ENCODE data around the gene NEMP2. TPM values are rescaled to one million over a fixed set of nuclear protein-coding genes. Genes with fewer than 3 reads are reported as not detected.
A peak's percentile ranks its signal among the peaks of the same experiment; 100 is the strongest.

Gene NEMP2
- polyA plus RNA-seq, 2 of the 4 experiments (the other 2 are of a cell fraction): 7.1 to 22.0 TPM

DNA sequence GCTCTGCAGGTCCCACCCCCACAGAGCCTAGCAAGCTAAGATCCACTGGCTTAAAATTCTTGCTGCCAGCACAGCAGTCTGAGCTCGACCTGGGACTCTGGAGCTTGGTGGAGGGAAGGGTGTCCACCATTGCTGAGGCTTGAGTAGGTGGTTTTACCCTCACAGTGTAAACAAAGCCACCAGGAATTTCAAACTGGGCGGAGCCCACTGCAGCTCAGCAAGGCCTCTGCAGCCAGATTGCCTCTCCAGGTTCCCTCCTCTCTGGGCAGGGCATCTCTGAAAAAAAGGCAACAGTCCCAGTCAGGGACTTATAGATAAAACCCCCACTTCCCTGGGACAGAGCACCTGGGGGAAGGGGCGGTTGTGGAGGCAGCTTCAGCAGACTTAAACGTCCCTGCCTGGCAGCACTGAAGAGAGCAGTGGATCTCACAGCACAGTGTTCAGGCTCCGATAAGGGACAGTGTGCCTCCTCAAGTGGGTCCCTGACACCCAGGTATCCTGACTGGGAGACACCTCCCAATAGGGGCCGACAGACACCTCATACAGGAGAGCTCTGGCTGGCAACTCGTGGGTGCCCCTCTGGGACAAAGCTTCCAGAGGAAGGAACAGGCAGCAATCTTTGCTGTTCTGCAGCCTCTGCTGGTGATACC lies 20.0 kb upstream of the NEMP2 start:
- DNase-seq (ENCODE audit: low read depth in 1 of 2, low spot score in 1 of 2) (no peak), FAIRE-seq (no peak), ATAC-seq (no peak)
- H3K4me1 ChIP-seq: no peaks in the 10 kb centered on the region
- no peak overlapping the region for H3K27ac ChIP-seq
- ChIA-PET POLR2A (no interaction called here), CTCF (interaction anchor here (1.0 to 1.8 kb wide), 3 partner anchors 10 to 90 kb away, joined by 3 read pairs; no protein-coding TSS in a partner anchor)
- H3K4me3 ChIP-seq: no peak overlapping the region
- H3K9me3 ChIP-seq: 0 out of 3 replicates have a peak, but pooled peaks cover 5% of the 10 kb centered on the region
- no peak for TF ChIP-seq MAFK (IDR thresholded peaks at IDR 0.05; ENCODE audit: partially characterized antibody)
- no peak for TF ChIP-seq FOSB (CRISPR knock-in tag; IDR thresholded peaks at IDR 0.05)
- no peak for TF ChIP-seq FOXS1 (CRISPR knock-in tag; IDR thresholded peaks at IDR 0.05)
- H3K4me2 ChIP-seq: no peak overlapping the region
- 50% methylated on average over 5 of the region's 7 CpGs for WGBS (ENCODE audit: missing lambda C conversion rate)

DNA sequence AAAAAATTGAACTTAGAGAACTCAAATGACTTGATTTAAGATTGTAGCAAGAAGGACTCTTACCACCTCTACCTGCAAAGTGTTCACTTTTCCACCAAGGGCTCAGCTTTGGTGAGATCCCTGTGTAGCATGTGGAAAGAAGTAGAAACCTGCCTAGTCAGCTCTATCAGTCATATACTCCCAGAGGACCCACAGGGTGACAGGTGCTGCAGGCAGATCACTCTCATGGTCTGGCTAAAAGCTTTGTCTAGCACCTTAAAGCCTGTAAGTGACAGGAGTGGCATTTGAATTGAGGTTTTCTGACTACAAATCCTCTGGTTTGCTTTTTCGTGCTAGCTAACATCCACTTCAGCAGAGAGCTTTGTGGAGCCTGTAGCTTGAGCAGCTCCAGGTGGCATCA lies 18.7 kb upstream of the NEMP2 start:
- H3K4me1 ChIP-seq: no peaks in the 10 kb centered on the region
- 0 out of 3 replicates have a peak, but pooled peaks cover 5% of the 10 kb centered on the region for H3K9me3 ChIP-seq
- CTCF ChIA-PET: interaction anchor here (0.9 to 1.8 kb wide), 3 partner anchors 9 to 54 kb away, joined by 3 to 4 read pairs (median 3); no protein-coding TSS in a partner anchor
- H3K4me3 ChIP-seq: no peak overlapping the region
- TF ChIP-seq MAFK (IDR thresholded peaks at IDR 0.05; ENCODE audit: partially characterized antibody): peak; percentile 23
- no peak for TF ChIP-seq EHF (CRISPR knock-in tag; IDR thresholded peaks at IDR 0.05)
- no peak for DNase-seq (ENCODE audit: low read depth in 1 of 2, low spot score in 1 of 2)
- no peak overlapping the region for H3K4me2 ChIP-seq
- no peak for ATAC-seq
- no peak for FAIRE-seq
- no peak overlapping the region for H3K27ac ChIP-seq
- POLR2A ChIA-PET: no interaction called here
- WGBS (ENCODE audit: missing lambda C conversion rate): 88% methylated on average over 1 of the region's 1 CpG

DNA sequence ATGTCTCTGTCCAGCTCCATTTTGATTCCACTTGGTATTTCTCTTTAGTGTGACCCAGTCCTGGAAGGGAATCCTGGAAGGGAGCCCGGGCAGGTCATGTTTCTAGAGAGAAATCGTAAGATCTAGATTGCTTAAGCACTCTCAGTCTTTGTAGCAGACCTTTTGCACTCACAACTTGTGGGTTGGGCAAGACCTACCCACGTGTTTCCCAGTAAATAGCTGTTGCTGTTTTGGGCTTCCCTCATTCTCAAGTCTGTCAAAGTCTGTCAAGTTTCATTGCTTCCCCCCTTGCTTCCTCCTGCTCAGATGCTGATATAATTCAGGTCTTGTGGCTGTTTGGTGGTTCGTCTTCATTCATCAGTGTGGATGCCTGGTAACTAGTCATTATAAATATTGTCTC lies 17.4 kb upstream of the NEMP2 start:
- H3K4me1 ChIP-seq: peaks cover under 1% of the 10 kb centered on the region; the same call in 1 of the 3 replicates
- FAIRE-seq (no peak), ATAC-seq (no peak), DNase-seq (ENCODE audit: low read depth in 1 of 2, low spot score in 1 of 2) (no peak)
- WGBS (ENCODE audit: missing lambda C conversion rate): 66% methylated on average over 4 of the region's 4 CpGs
- H3K4me2 ChIP-seq: no peak overlapping the region
- TF ChIP-seq CBX8 (IDR thresholded peaks at IDR 0.05) (no peak), MAFK (IDR thresholded peaks at IDR 0.05; ENCODE audit: partially characterized antibody) (no peak), ZFP36 (IDR thresholded peaks at IDR 0.05; ENCODE audit: borderline replicate concordance, partially characterized antibody) (no peak), FOXS1 (CRISPR knock-in tag; IDR thresholded peaks at IDR 0.05) (no peak), ESRRA (IDR thresholded peaks at IDR 0.05; ENCODE audit: borderline replicate concordance, low read length) (no peak), MYC (IDR thresholded peaks at IDR 0.05; ENCODE audit: borderline replicate concordance, low read length) (no peak), RARB (CRISPR knock-in tag; IDR thresholded peaks at IDR 0.05) (no peak), HOXA7 (CRISPR knock-in tag; IDR thresholded peaks at IDR 0.05) (no peak), SREBF2 (IDR thresholded peaks at IDR 0.05) (no peak), HOXB13 (CRISPR knock-in tag; IDR thresholded peaks at IDR 0.05; ENCODE audit: low read depth) (no peak), FOSB (CRISPR knock-in tag; IDR thresholded peaks at IDR 0.05) (no peak), SMC3 (IDR thresholded peaks at IDR 0.05) (no peak)
- no peak overlapping the region for H3K27ac ChIP-seq
- H3K4me3 ChIP-seq: no peak overlapping the region
- ChIA-PET POLR2A (no interaction called here), CTCF (no interaction called here)
- H3K9me3 ChIP-seq: 0 out of 3 replicates have a peak, but pooled peaks cover 5% of the 10 kb centered on the region

DNA sequence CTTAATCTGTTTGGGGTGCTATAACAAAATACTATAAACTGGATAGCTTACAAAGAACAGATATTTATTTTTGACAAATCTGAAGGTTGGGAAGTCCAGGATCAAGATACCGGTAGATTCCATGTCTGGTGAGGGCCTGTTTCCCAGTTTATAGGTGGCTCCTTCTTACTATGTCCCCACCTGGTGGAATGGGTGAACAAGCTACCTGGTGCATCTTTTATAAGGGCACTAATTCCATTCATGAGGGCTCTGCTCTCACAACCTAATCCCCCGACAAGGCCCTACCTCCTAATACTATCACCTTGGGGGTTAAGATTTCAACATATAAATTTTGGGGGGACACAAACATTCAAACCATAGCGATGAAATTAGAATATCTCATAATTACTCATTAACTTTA lies 15.6 kb upstream of the NEMP2 start:
- no peak for ATAC-seq
- 96% methylated on average over 3 of the region's 3 CpGs for WGBS (ENCODE audit: missing lambda C conversion rate)

More for the DNA sequence above, 15.6 kb upstream of the NEMP2 start:
- ChIA-PET POLR2A (no interaction called here), CTCF (no interaction called here)
- H3K4me1 ChIP-seq: peaks cover 18% of the 10 kb centered on the region; the same call in 2 of the 3 replicates
- FAIRE-seq (no peak), DNase-seq (ENCODE audit: low read depth in 1 of 2, low spot score in 1 of 2) (no peak)
- TF ChIP-seq, protein P1, sequence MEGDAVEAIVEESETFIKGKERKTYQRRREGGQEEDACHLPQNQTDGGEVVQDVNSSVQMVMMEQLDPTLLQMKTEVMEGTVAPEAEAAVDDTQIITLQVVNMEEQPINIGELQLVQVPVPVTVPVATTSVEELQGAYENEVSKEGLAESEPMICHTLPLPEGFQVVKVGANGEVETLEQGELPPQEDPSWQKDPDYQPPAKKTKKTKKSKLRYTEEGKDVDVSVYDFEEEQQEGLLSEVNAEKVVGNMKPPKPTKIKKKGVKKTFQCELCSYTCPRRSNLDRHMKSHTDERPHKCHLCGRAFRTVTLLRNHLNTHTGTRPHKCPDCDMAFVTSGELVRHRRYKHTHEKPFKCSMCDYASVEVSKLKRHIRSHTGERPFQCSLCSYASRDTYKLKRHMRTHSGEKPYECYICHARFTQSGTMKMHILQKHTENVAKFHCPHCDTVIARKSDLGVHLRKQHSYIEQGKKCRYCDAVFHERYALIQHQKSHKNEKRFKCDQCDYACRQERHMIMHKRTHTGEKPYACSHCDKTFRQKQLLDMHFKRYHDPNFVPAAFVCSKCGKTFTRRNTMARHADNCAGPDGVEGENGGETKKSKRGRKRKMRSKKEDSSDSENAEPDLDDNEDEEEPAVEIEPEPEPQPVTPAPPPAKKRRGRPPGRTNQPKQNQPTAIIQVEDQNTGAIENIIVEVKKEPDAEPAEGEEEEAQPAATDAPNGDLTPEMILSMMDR (IDR thresholded peaks at IDR 0.05): no peak
- no peak for TF ChIP-seq NR3C1 (IDR thresholded peaks at IDR 0.05)
- TF ChIP-seq, protein P2, sequence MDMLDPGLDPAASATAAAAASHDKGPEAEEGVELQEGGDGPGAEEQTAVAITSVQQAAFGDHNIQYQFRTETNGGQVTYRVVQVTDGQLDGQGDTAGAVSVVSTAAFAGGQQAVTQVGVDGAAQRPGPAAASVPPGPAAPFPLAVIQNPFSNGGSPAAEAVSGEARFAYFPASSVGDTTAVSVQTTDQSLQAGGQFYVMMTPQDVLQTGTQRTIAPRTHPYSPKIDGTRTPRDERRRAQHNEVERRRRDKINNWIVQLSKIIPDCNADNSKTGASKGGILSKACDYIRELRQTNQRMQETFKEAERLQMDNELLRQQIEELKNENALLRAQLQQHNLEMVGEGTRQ (IDR thresholded peaks at IDR 0.05): no peak
- no peak for TF ChIP-seq RARB (CRISPR knock-in tag; IDR thresholded peaks at IDR 0.05)
- no peak for TF ChIP-seq GATA3 (IDR thresholded peaks at IDR 0.05; ENCODE audit: borderline replicate concordance)
- TF ChIP-seq RFX5 (IDR thresholded peaks at IDR 0.05): no peak
- no peak for TF ChIP-seq EHF (CRISPR knock-in tag; IDR thresholded peaks at IDR 0.05)
- no peak for TF ChIP-seq TP53 (CRISPR knock-in tag; IDR thresholded peaks at IDR 0.05)
- TF ChIP-seq NPAS2 (CRISPR knock-in tag; IDR thresholded peaks at IDR 0.05; ENCODE audit: borderline replicate concordance): no peak
- no peak for TF ChIP-seq BHLHE40 (IDR thresholded peaks at IDR 0.05; ENCODE audit: low read depth, low read length)
- TF ChIP-seq, protein P3, sequence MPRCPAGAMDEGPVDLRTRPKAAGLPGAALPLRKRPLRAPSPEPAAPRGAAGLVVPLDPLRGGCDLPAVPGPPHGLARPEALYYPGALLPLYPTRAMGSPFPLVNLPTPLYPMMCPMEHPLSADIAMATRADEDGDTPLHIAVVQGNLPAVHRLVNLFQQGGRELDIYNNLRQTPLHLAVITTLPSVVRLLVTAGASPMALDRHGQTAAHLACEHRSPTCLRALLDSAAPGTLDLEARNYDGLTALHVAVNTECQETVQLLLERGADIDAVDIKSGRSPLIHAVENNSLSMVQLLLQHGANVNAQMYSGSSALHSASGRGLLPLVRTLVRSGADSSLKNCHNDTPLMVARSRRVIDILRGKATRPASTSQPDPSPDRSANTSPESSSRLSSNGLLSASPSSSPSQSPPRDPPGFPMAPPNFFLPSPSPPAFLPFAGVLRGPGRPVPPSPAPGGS (IDR thresholded peaks at IDR 0.05): no peak
- TF ChIP-seq, protein P4, sequence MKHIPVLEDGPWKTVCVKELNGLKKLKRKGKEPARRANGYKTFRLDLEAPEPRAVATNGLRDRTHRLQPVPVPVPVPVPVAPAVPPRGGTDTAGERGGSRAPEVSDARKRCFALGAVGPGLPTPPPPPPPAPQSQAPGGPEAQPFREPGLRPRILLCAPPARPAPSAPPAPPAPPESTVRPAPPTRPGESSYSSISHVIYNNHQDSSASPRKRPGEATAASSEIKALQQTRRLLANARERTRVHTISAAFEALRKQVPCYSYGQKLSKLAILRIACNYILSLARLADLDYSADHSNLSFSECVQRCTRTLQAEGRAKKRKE (CRISPR knock-in tag; IDR thresholded peaks at IDR 0.05; ENCODE audit: low read depth): no peak
- no peak overlapping the region for H3K4me3 ChIP-seq
- 0 out of 3 replicates have a peak, but pooled peaks cover 5% of the 10 kb centered on the region for H3K9me3 ChIP-seq
- H3K27ac ChIP-seq: no peak overlapping the region
- H3K4me2 ChIP-seq: no peak overlapping the region

Measured in A549 (cell line).